Thoracic aorta (tissue), 2 donors: ENCODE results near the gene CIZ1. TPM values are rescaled to one million over a fixed set of nuclear protein-coding genes. Genes with fewer than 3 reads are reported as not detected.

Experiments used
- ATAC-seq: fragments of 150-250 bp; one replicate; pipeline ENCODE4 v1.8.0; 2017; ENCODE audit warnings: low read depth; ENCODE audit not compliant: insufficient number of reproducible peaks, low FRiP score
- DNase-seq: peaks from one replicate; pipeline ENCODE4 v3.0.0-alpha.2; 2020; ENCODE audit warnings: low spot score
- H3K27ac ChIP-seq, 2 donors: fragments of 200-600 bp; sonication (generic); 1 replicate in 1 of 2; 2 replicates in 1 of 2; pipeline ENCODE4 v1.5.1; 2016; ENCODE audit warnings: mild to moderate bottlenecking in 2 of 2, moderate library complexity in 2 of 2
- H3K27me3 ChIP-seq: fragments of 200-600 bp; sonication (generic); replicated peaks from 2 replicates; pipeline ENCODE4 v1.6.0; 2016; ENCODE audit warnings: mild to moderate bottlenecking; ENCODE audit not compliant: insufficient read depth
- H3K36me3 ChIP-seq: fragments of 200-600 bp; sonication (generic); one replicate; pipeline ENCODE4 v1.5.1; 2016
- H3K4me1 ChIP-seq, 2 donors: fragments of 200-600 bp; sonication (generic); 1 replicate in 1 of 2; 2 replicates in 1 of 2; pipeline versions ENCODE4 v1.5.1 to v1.6.0; 2016; ENCODE audit warnings: low read depth in 2 of 2, mild to moderate bottlenecking in 1 of 2; ENCODE audit not compliant: control insufficient read depth in 1 of 2
- H3K4me3 ChIP-seq: fragments of 200-600 bp; sonication (generic); 2 replicates; pipeline ENCODE4 v1.5.1; 2016; ENCODE audit warnings: mild to moderate bottlenecking
- H3K9me3 ChIP-seq: fragments of 200-600 bp; sonication (generic); 2 replicates; pipeline ENCODE4 v1.5.1; 2016
- CTCF ChIP-seq: fragments of 200-600 bp; sonication (generic); IDR thresholded peaks from one replicate; pipeline ENCODE4 v1.5.1; 2019; ENCODE audit warnings: antibody characterized with exemption
- total RNA-seq, 2 donors: library from RNA; depleted of rRNA; stranded (reverse); fragments of >200 nt; gene quantifications; one replicate each; pipeline versions ENCODE4 v1.1.0 to v1.2.3, GENCODE V29; 2016

Gene CIZ1
- total RNA-seq, 2 donors from 2014 or later: 68.0 to 86.0 TPM

GRCh38 chr9:128149951-128150593 lies 41.3 kb downstream of the CIZ1 start:
- H3K36me3 ChIP-seq: no peaks in the 10 kb centered on the region
- no peaks in the 10 kb centered on the region for H3K4me1 ChIP-seq
- ATAC-seq (no peak), DNase-seq (no peak)
- H3K4me3 ChIP-seq: no peak overlapping the region
- no peaks in the 10 kb centered on the region for H3K27me3 ChIP-seq
- no peak overlapping the region for H3K27ac ChIP-seq
- H3K9me3 ChIP-seq: no peaks in the 10 kb centered on the region
- no peak for TF ChIP-seq CTCF

GRCh38 chr9:128149001-128149701 lies 42.2 kb downstream of the CIZ1 start, which contains the start of gene LCN2:
Gene LCN2 (plus strand): TSS chr9:128149453. CDS start chr9:128149526, 73 bp downstream.
- H3K36me3 ChIP-seq: no peaks in the 10 kb centered on the region
- H3K4me1 ChIP-seq: no peaks in the 10 kb centered on the region
- ATAC-seq (no peak), DNase-seq (no peak)
- no peak for TF ChIP-seq CTCF
- no peak within 1 kb of the TSS for H3K27ac ChIP-seq
- H3K4me3 ChIP-seq: no peak within 1 kb of the TSS
- no peaks in the 10 kb centered on the region for H3K9me3 ChIP-seq
- no peaks in the 10 kb centered on the region for H3K27me3 ChIP-seq

GRCh38 chr9:128148509-128149000 lies 42.8 kb downstream of the CIZ1 start:
- ATAC-seq: no peak
- Histone ChIP-seq H3K27ac (no peak overlapping the region), H3K36me3 (no peaks in the 10 kb centered on the region), H3K27me3 (no peaks in the 10 kb centered on the region), H3K9me3 (no peaks in the 10 kb centered on the region), H3K4me3 (no peak overlapping the region), H3K4me1 (no peaks in the 10 kb centered on the region)
- DNase-seq: no peak
- no peak for TF ChIP-seq CTCF

- no peak for DNase-seq
- no peaks in the 10 kb centered on the region for H3K9me3 ChIP-seq
These were observed 44.7 kb downstream of the CIZ1 start for GRCh38 chr9:128146591-128147120.

More at GRCh38 chr9:128146591-128147120, 44.7 kb downstream of the CIZ1 start:
- no peak for ATAC-seq
- H3K27ac ChIP-seq: no peak overlapping the region
- no peak for TF ChIP-seq CTCF
- H3K4me3 ChIP-seq: no peak overlapping the region
- H3K36me3 ChIP-seq: no peaks in the 10 kb centered on the region
- H3K4me1 ChIP-seq: no peaks in the 10 kb centered on the region
- no peaks in the 10 kb centered on the region for H3K27me3 ChIP-seq
